A549 treated with AZD2906 at 1 μM for 4 hours (cell line): ENCODE measurements around the gene COX6B2. TPM values are rescaled to one million over a fixed set of nuclear protein-coding genes. Genes with fewer than 3 reads are reported as not detected.

Experiments
- total RNA-seq: library from RNA; stranded (reverse); fragments of 200-300 nt; extraction: Qiagen RNA extraction; gene quantifications from 5 replicates; pipeline ENCODE4 v1.2.3, GENCODE V29; 2022

Gene COX6B2, protein sequence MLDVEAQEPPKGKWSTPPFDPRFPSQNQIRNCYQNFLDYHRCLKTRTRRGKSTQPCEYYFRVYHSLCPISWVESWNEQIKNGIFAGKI
- 0.61 to 1.1 TPM (median 0.83 TPM) in 5 replicates for total RNA-seq

DNA sequence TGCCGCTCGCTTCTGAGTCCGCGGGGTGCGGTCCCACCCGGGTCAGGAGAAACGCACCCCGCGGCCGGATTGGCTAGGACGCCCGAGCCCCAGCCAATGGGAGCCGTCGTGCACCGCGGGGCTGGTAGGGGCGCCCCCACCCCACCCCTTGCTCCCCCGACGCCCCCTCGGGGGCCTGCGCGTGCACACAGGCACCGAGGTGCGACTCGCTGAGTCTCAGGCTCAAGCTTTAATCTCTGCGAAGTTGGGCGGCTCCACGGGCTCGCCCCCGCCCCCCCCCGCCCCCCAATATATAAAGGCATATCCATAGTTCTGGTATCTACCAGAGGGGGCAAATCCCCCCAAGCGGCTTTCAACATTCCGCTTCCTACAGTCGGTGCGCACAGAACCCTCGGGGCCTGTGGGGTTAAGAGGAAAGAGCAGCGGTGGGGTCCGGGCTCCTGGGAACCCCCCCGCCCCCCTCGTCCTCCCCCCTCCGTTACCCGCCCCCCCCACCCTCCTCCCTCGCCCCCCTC, at the start of gene COX6B2:
Gene COX6B2, minus strand, starts transcription at position 22 of the 515 bp plus-strand sequence. CDS start 198 bp downstream, outside the sequence.

DNA sequence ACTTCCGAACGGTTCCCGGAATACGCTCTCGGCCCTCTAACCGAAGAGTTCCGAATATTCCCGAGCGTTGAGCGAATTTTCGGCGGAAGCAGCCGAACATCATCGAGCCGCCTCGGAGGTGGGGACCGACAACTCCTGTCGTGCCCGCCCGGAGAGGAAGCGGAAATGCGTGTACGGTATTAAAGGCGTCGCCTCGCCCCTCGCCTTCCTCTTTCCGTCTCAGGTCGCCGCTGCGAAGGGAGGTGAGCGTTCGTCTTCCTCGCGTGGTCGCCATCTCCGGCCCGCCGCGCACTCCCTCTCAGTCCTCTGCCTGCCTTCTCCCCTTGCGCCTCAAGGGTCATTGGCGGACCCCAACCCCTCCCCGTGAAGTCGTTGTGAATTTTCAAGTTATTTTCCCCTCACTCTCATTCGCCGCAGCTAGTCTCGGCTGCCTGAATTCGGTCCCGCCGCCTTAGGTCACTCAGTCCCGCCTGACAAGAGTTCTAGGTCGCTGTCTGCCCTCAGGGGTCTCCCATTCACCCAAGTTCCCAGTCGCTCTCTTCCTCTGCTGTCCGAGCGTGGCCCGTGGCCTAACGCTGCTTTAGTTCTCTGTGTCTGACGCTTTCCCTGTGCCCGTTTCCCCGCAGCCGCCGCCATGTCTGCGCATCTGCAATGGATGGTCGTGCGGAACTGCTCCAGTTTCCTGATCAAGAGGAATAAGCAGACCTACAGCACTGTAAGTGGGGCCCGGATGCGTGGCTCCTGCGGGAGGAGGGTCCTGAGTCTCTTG, 31.4 kb upstream of the COX6B2 start, which contains the start of gene RPL28:
Gene RPL28, plus strand, starts transcription at position 209 of the 769 bp plus-strand sequence. Its CDS starts 426 bp downstream, at position 635.

DNA sequence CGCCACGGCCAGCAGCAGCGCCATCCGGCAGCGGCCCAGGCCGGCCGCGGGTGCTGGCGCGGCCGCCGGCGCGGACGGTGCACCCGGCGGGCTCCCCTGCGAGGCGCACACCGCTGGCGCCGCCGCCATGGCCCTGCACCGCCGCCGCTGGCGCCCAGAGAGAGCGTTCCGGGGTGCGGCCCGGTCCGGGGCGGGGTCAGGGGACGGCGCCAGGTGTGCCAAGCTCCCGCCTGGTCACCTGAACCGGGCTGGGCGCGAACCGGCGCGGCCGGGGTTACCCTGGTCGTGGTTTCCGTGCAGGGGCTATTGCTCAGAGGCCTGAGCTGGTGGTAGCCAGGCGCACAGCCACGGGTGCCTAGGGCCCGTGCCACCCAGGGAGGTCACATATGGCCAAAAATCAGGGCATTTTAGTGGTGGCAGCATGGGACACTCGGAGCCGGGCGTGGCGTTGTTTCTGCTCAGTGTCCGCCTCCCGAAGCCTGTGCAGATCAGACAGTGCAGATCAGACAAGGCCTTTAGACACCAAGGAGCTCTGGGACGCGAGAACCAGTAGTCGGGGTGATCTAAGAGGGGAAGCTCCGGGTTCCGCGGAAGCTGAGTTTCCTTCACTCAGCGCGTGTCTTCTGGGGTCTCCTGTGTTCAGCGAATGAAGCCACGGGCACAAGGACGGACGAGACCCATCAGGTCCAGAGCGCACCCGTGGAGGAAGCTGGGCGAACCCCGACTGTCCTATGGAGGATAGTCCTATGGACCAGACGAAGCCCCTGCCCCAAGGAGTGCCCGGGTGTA, 29.8 kb upstream of the COX6B2 start, which contains the start of gene TMEM238:
Gene TMEM238, minus strand, starts transcription at position 162 of the 789 bp plus-strand sequence. Its CDS starts 33 bp downstream, at position 129.

DNA sequence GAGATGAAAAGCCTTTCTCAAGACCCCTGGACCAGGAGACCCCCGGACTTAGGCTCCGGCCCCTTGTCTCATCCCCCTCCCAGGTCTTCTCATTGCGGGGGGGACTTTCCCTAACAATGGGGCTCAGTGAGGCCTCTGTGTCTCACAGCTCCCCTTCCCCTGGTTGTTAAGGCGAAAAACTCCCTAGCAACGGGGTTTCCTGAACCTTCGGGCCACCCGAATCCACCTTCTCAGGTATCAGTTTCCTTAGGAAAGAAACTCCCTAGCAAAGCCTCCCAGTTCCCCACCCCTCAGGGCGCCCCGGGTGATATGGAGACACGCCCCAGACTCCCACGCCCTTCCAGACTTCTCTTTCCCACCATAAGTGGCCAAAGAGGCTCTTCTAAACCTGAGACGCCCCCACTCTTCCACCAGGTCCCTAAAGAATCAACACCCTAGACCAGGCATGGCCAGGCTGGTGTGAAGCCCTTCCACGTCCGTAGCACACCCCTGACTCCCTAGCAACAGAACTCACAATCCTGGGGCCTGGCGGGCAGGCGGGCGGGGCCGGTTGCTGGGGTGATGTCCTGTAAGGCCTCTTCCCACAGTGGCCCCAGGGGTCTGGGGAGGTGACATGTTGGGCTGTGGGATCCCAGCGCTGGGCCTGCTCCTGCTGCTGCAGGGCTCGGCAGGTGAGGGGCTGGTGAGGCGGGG, 21.9 kb upstream of the COX6B2 start, which contains the start of gene TMEM190:
Gene TMEM190, plus strand, starts transcription at position 586 of the 693 bp plus-strand sequence. Its CDS starts 28 bp downstream, at position 614.

DNA sequence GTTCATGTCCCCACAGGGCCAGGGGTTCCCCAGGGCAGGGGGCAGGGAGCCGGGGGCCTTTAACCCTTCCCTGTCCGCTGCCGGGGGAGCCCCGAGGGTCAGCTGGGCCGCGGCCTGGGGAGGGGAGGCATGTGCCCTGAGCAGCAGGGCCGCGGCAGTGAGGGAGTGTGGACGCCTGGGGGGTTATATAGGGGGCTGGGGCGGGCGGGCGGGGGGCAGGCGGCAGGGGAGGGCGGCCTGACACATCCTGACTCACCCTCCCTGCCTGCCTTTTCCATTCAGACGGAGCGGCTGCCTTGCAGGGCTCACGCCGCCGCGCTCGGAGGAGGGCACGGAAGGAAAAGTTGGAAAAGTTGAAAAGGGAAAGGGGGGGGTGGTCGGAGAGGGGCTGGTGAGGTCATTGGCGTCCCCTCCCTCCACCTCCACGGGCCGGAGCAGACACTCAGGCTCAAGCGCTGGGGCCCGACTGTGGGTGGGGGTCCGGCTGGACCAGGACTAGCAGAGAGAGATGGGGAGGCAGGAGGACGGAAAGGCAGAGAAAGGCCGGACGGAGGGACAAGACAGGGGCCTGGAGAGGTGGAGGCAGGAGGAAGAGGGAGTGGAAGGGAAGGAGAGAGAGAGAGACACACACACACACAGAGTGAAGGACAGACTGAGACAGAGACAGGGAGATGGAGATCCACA, 15.9 kb upstream of the COX6B2 start, which contains the start of gene IL11:
Gene IL11, minus strand, starts transcription at position 159 of the 684 bp plus-strand sequence. Its CDS starts 153 bp downstream, at position 6.

DNA sequence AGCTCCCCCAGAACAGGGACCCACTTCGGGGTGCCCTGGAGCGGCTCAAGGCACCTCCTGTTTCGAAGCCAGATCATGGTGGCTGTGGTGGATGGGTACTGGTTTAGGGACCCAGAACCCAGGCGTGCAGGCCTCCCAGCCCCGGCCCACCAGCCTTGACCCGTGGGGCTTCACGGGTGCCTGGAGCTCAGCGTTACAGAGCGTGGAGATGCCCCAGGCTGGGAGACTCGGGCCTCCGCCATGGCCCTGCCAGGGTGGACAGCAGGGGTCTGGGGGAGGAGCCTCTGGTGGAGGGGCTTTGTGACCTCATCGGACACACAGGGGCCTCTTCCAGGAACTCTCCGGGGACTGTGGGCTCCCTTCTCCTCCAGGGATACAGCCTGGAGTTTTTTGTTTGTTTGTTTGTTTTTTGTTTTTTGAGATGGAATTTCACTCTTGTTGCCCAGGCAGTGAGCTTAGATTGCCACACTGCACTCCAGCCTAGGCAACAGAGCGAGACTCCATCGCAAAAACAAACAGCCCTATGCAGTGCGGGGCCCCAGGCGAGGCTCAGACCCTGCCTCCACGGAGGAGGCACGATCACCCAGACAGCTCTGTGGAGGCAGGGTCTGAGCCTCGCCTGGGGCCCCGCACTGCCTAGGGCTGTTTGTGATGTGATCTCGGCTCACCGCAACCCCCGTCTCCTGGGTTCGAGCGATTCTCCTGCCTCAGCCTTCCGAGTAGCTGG, 8.6 kb upstream of the COX6B2 start, which contains the start of gene GARIN5B:
Gene GARIN5B, minus strand, starts transcription at position 271 of the 727 bp plus-strand sequence. Its CDS starts 194 bp downstream, at position 77.

DNA sequence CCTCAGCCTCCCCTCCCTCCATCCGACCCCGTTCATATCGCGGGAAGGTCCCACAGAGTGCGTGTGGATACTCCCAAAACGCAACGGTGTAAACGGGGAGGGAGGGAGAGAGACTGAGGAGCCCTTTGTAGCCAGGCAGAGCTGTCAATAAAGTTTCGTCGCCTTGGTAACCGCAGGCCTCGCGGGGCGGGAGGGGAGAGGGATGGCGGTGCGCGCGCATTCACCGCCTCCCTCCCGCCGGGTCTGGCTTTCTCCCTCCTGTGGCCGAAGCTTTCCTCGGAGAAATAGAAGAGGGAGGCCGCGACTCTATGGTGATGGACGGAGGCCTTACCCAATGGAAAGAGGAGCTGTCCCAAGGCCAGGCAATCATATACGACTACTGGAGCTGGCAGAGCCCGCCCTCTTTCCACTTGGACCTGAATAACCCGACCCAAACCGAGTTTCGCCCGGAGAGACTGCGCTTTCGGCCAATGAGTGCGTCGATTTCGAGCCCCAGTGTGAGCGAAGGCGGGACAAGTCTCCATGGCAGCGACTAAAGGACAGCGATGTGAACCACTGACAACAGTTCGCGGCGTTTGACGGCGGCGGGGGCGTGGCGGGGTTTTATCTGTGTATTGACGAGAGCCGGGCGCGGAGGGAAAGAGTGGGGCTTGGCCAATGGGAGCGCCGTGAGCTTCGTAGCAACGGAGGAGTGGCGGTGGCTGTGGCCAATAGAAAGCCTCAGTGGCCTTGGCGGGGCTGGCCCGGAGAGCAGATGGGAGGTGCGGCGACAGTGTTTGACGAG, 15.2 kb downstream of the COX6B2 start, which contains the start of gene KMT5C:
Gene KMT5C, plus strand, starts transcription at position 772 of the 784 bp plus-strand sequence. CDS start 2,061 bp downstream, outside the sequence.

DNA sequence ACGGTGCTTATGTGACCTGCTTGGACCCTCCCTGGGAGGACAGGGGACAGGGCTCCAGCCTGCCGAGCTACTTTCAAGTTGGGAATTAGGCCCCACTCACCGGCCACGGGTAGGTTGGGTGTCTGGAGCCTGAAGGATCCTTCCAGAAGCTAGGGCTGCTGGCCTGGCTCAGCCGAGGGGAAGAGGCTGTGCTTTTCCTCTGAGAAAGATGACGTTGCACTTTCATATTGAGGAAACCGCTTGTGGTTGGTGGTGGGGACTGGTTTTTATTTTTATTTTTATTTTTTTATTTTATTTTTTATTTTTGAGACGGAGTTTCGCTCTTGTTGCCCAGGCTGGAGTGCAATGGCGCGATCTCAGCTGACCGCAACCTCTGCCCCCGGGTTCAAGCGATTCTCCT, 29.3 kb downstream of the COX6B2 start, which contains the start of gene TMEM150B:
Gene TMEM150B, minus strand, starts transcription at position 170 of the 400 bp plus-strand sequence. CDS start 4,305 bp downstream, outside the sequence.

Other genes starting within 250 kb of the COX6B2 start
- 55.2 to 86.5 TPM (median 80.7 TPM) in 5 replicates for gene PPP1R12C, start 237.1 kb downstream of the COX6B2 start, total RNA-seq
- 108 to 151 TPM (median 139 TPM) in 5 replicates for gene TNNT1, start 205.5 kb downstream of the COX6B2 start, total RNA-seq
- gene TNNI3, start 197.0 kb downstream of the COX6B2 start, total RNA-seq: 5.9 to 8.2 TPM (median 7.5 TPM) in 5 replicates
- 4.6 to 5.9 TPM (median 5.4 TPM) in 5 replicates for gene DNAAF3, start 188.1 kb downstream of the COX6B2 start, total RNA-seq
- gene SYT5, start 174.4 kb downstream of the COX6B2 start, total RNA-seq: 1.9 to 5.0 TPM (median 3.5 TPM) in 5 replicates
- gene PTPRH, start 145.2 kb downstream of the COX6B2 start, total RNA-seq: 2.8 to 4.5 TPM (median 3.7 TPM) in 5 replicates
- gene TMEM86B, start 126.0 kb downstream of the COX6B2 start, total RNA-seq: 1.8 to 4.7 TPM (median 4.1 TPM) in 5 replicates
- 84.6 to 114 TPM (median 113 TPM) in 5 replicates for gene PPP6R1, start 95.7 kb downstream of the COX6B2 start, total RNA-seq
- gene HSPBP1, start 74.6 kb downstream of the COX6B2 start, total RNA-seq: 121 to 154 TPM (median 139 TPM) in 5 replicates
- 2.8 to 3.4 TPM (median 3.3 TPM) in 5 replicates for gene BRSK1, start 70.7 kb downstream of the COX6B2 start, total RNA-seq
- gene TMEM150B, start 29.4 kb downstream of the COX6B2 start, total RNA-seq: not detected in 5 replicates
- gene KMT5C, start 14.8 kb downstream of the COX6B2 start, total RNA-seq: 5.2 to 6.3 TPM (median 6.0 TPM) in 5 replicates
- gene GARIN5B, start 8.5 kb upstream of the COX6B2 start, total RNA-seq: 0.03 to 0.14 TPM (median 0.12 TPM) in 5 replicates
- gene IL11, start 15.7 kb upstream of the COX6B2 start, total RNA-seq: 9.6 to 11.2 TPM (median 10.5 TPM) in 5 replicates
- 0.93 to 2.2 TPM (median 1.3 TPM) in 5 replicates for gene TMEM190, start 22.1 kb upstream of the COX6B2 start, total RNA-seq
- gene TMEM238, start 29.6 kb upstream of the COX6B2 start, total RNA-seq: 2.0 to 9.6 TPM (median 7.8 TPM) in 5 replicates
- gene RPL28, start 31.2 kb upstream of the COX6B2 start, total RNA-seq: 2,614 to 2,914 TPM (median 2,802 TPM) in 5 replicates
- gene UBE2S, start 53.1 kb upstream of the COX6B2 start, total RNA-seq: 270 to 454 TPM (median 404 TPM) in 5 replicates
- gene SHISA7, start 88.6 kb upstream of the COX6B2 start, total RNA-seq: 0.01 TPM in 1 of 5 replicates, not detected in the others
- gene ISOC2, start 106.9 kb upstream of the COX6B2 start, total RNA-seq: 55.5 to 66.5 TPM (median 58.3 TPM) in 5 replicates
- gene C19orf85, start 110.0 kb upstream of the COX6B2 start, total RNA-seq: not detected in 5 replicates
- gene ZNF628, start 121.9 kb upstream of the COX6B2 start, total RNA-seq: 5.1 to 10.1 TPM (median 7.8 TPM) in 5 replicates
- gene NAT14, start 130.5 kb upstream of the COX6B2 start, total RNA-seq: 36.7 to 57.2 TPM (median 56.0 TPM) in 5 replicates
- gene SSC5D, start 133.7 kb upstream of the COX6B2 start, total RNA-seq: 0.40 to 0.99 TPM (median 0.66 TPM) in 5 replicates
- gene SBK2, start 182.4 kb upstream of the COX6B2 start, total RNA-seq: 1.5 to 2.4 TPM (median 1.9 TPM) in 5 replicates
- gene SBK3, start 190.8 kb upstream of the COX6B2 start, total RNA-seq: 1.9 to 2.2 TPM (median 2.1 TPM) in 5 replicates
- 20.8 to 35.0 TPM (median 33.5 TPM) in 5 replicates for gene ZNF579, start 226.1 kb upstream of the COX6B2 start, total RNA-seq
- gene FIZ1, start 244.8 kb upstream of the COX6B2 start, total RNA-seq: 20.8 to 26.0 TPM (median 24.6 TPM) in 5 replicates
- 13.9 to 20.0 TPM (median 17.7 TPM) in 5 replicates for gene ZNF524, start 245.6 kb upstream of the COX6B2 start, total RNA-seq